Esophagus muscularis mucosa (tissue), 4 donors: ENCODE results near the gene ZSCAN10. TPM values are rescaled to one million over a fixed set of nuclear protein-coding genes. Genes with fewer than 3 reads are reported as not detected.
"Not testable (repeated sequence)": the region's sequence is repeated elsewhere in the genome, so short reads cannot be mapped to it uniquely, and the experiment has no call there.

Experiments used
- DNase-seq: peaks from one replicate; pipeline ENCODE4 v3.0.0-alpha.2; 2017; ENCODE audit errors: extremely low spot score
- H3K27ac ChIP-seq, 4 donors: fragments of 200-600 bp; sonication (generic); replicated peaks in 1 of 4; 1 replicate in 3 of 4; 2 replicates in 1 of 4; pipeline ENCODE4 v1.5.1; 2016 to 2019; ENCODE audit warnings: mild to moderate bottlenecking in 1 of 4
- H3K27me3 ChIP-seq, 4 donors: fragments of 200-600 bp; sonication (generic); one replicate each; pipeline versions ENCODE4 v1.5.1 to v1.6.0; 2016 to 2019
- H3K36me3 ChIP-seq, 4 donors: fragments of 200-600 bp; sonication (generic); one replicate each; pipeline ENCODE4 v1.5.1; 2016 to 2019
- H3K4me1 ChIP-seq, 4 donors: fragments of 200-600 bp; sonication (generic); one replicate each; pipeline ENCODE4 v1.5.1; 2016 to 2019
- H3K4me3 ChIP-seq, 4 donors: fragments of 200-600 bp; sonication (generic); 1 replicate in 2 of 4; 2 replicates in 2 of 4; pipeline ENCODE4 v1.5.1; 2016 to 2019; ENCODE audit warnings: mild to moderate bottlenecking in 4 of 4, moderate library complexity in 1 of 4
- H3K9me3 ChIP-seq, 4 donors: fragments of 200-600 bp; sonication (generic); 1 replicate in 3 of 4; 2 replicates in 1 of 4; pipeline ENCODE4 v1.5.1; 2016 to 2019
- EP300 ChIP-seq: sonication (generic); formaldehyde crosslinking; IDR thresholded peaks from one replicate; pipeline ENCODE4 v1.6.1; 2017; ENCODE audit warnings: antibody characterized with exemption
- POLR2A ChIP-seq: fragments of 450-650 bp; IDR thresholded peaks from one replicate; pipeline ENCODE4 v1.6.1; 2017; ENCODE audit warnings: antibody characterized with exemption, moderate library complexity, mild to moderate bottlenecking, low read depth
- POLR2AphosphoS5 ChIP-seq, 2 donors: sonication (generic); formaldehyde crosslinking; IDR thresholded peaks; one replicate each; pipeline ENCODE4 v1.6.1; 2017; ENCODE audit warnings: antibody characterized with exemption in 2 of 2
- WGBS: methylation state at CpG from one replicate; pipeline ENCODE4 v1.1.5; 2018; 5-methylcytosine and 5-hydroxymethylcytosine counted together
- intact Hi-C: fragments of 100-400 bp; cut with DNase I; formaldehyde crosslinking; loops from one replicate; pipeline ENCODE4 v1.15.1; 2023
- total RNA-seq, 4 donors: library from RNA; depleted of rRNA; stranded (reverse); fragments of >200 nt; gene quantifications; one replicate each; pipeline versions ENCODE4 v1.1.0 to v1.2.1, GENCODE V29; 2016
- TF ChIP-seq, protein P1 (sequence below), 3 experiments: fragments of 200-600 bp in 2 of 3; fragments of 450-650 bp in 1 of 3; sonication (generic) in 2 of 3; IDR thresholded peaks; one replicate each; pipeline ENCODE4 v1.5.1; 2017 to 2019; ENCODE audit warnings: antibody characterized with exemption in 3 of 3, mild to moderate bottlenecking in 2 of 3, moderate library complexity in 1 of 3

Gene ZSCAN10
- total RNA-seq, 4 donors from 2014 or later = not detected

DNA sequence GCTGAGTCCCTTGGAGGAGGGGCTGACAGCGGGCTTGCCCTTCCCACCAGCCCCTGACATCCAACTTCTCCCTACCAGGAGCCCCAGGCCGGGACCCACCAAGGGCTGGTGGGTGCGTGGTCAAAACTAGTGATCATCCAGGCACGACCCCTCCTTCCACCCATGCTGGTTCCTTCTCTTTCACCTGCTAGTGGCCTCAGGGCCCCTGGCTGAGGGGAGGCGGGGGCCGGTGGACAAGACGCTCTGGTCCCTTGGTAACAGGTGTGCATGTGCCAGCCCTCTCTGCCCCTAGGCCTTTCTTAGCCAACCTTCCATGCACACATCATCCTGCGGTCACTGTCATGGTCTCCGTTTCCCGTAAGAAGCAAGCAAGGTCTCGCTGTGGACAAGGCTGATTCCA lies 44.1 kb upstream of the ZSCAN10 start:
- peaks cover 0 to 16% (median 3%) of the 10 kb centered on the region in 4 donors for H3K4me1 ChIP-seq
- H3K9me3 ChIP-seq = no peaks in the 10 kb centered on the region
- no peak for TF ChIP-seq EP300
- TF ChIP-seq POLR2AphosphoS5 (IDR thresholded peaks at IDR 0.05) = no peak
- TF ChIP-seq POLR2A = no peak
- TF ChIP-seq, protein P1, sequence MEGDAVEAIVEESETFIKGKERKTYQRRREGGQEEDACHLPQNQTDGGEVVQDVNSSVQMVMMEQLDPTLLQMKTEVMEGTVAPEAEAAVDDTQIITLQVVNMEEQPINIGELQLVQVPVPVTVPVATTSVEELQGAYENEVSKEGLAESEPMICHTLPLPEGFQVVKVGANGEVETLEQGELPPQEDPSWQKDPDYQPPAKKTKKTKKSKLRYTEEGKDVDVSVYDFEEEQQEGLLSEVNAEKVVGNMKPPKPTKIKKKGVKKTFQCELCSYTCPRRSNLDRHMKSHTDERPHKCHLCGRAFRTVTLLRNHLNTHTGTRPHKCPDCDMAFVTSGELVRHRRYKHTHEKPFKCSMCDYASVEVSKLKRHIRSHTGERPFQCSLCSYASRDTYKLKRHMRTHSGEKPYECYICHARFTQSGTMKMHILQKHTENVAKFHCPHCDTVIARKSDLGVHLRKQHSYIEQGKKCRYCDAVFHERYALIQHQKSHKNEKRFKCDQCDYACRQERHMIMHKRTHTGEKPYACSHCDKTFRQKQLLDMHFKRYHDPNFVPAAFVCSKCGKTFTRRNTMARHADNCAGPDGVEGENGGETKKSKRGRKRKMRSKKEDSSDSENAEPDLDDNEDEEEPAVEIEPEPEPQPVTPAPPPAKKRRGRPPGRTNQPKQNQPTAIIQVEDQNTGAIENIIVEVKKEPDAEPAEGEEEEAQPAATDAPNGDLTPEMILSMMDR (IDR thresholded peaks at IDR 0.05) = no peak
- intact Hi-C loops = no loop called here
- H3K27ac ChIP-seq = no peak overlapping the region
- 100% methylated on average over 2 of the region's 11 CpGs for WGBS
- no peak for DNase-seq
- no peak overlapping the region for H3K4me3 ChIP-seq
- H3K27me3 ChIP-seq = no peaks in the 10 kb centered on the region
- peaks cover 24 to 51% (median 46%) of the 10 kb centered on the region in 4 donors for H3K36me3 ChIP-seq

DNA sequence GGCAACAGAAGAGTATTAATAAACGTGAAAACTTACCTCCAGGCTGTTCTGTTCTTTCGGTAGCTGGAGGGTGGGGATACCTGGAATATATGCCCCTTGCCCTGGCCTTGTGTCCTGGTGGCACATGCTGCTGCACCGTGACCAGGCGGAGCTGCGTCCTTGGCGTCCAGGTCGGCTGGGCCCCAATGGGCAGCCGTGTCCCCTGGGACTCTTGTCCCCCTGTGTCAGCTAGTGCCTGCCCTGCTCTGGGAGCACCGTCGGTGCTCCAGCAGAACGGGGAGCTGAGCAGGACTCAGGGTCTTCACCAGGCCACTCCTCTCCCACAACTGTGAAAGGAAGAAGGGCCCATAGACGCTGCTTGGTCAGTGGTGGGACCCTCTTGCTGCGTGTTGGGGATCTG lies 43.7 kb upstream of the ZSCAN10 start:
- TF ChIP-seq POLR2A = no peak
- TF ChIP-seq, protein P1 (IDR thresholded peaks at IDR 0.05) = no peak
- intact Hi-C loops = no loop called here
- no peak overlapping the region for H3K27ac ChIP-seq
- no peaks in the 10 kb centered on the region for H3K27me3 ChIP-seq
- no peaks in the 10 kb centered on the region for H3K9me3 ChIP-seq
- DNase-seq = no peak
- H3K4me3 ChIP-seq = no peak overlapping the region
- WGBS = 83% methylated on average over 5 of the region's 13 CpGs
- peaks cover 24 to 55% (median 50%) of the 10 kb centered on the region in 4 donors for H3K36me3 ChIP-seq
- peaks cover 0 to 16% (median 3%) of the 10 kb centered on the region in 4 donors for H3K4me1 ChIP-seq

DNA sequence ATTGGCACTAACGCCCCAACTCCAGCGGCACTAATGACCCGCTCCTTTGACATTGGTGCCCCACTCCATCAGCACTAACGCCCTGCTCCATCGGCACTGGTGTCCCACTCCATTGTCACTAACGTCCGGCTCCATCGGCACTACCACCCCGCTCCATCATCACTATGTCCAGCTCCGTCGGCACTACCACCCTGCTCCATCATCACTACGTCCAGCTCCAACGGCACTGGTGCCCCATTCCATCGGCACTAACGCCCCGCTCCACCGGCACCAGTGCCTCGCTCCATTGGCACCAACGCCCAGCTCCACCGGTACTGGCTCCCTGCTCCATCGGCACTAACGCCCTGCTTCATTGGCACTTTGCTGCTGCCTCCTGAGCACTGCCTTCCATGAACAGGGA lies 43.2 kb upstream of the ZSCAN10 start:
- intact Hi-C loops = no loop called here

DNA sequence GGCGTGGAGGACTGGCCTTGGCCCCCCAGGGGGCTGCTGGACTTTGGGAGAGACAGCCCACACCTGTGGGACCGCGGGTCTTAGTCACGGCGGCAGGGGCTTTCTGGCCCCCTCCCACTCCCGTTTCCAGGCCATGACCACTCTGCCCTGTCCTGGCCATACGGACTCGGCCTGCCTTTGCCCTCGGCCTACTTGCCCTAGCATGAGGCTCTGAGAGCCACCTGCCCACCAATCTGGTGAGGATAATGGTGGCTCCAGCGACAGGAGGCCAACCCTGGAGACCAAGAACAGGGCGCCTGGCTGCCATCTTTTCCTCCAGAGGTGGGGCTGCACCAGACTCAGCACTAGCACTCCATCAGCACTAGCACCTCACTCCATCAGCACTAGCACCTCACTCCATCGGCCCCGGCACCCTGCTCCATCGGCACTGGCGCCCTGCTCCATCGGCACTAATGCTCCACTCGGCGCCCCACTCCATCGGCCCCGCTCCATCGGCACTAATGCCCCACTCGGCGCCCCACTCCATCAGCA lies 42.8 kb upstream of the ZSCAN10 start:
- peaks cover 24 to 63% (median 56%) of the 10 kb centered on the region in 4 donors for H3K36me3 ChIP-seq

More for the DNA sequence above, 43.2 kb upstream of the ZSCAN10 start:
- Histone ChIP-seq H3K36me3 (peaks cover 24 to 59% (median 54%) of the 10 kb centered on the region in 4 donors), H3K27ac (no peak overlapping the region), H3K9me3 (no peaks in the 10 kb centered on the region), H3K4me1 (peaks cover 0 to 16% (median 4%) of the 10 kb centered on the region in 4 donors), H3K27me3 (no peaks in the 10 kb centered on the region), H3K4me3 (no peak overlapping the region)
- TF ChIP-seq POLR2A = no peak
- no peak for TF ChIP-seq POLR2AphosphoS5 (IDR thresholded peaks at IDR 0.05)
- DNase-seq = no peak
- 91% methylated on average over 22 of the region's 22 CpGs for WGBS

DNA sequence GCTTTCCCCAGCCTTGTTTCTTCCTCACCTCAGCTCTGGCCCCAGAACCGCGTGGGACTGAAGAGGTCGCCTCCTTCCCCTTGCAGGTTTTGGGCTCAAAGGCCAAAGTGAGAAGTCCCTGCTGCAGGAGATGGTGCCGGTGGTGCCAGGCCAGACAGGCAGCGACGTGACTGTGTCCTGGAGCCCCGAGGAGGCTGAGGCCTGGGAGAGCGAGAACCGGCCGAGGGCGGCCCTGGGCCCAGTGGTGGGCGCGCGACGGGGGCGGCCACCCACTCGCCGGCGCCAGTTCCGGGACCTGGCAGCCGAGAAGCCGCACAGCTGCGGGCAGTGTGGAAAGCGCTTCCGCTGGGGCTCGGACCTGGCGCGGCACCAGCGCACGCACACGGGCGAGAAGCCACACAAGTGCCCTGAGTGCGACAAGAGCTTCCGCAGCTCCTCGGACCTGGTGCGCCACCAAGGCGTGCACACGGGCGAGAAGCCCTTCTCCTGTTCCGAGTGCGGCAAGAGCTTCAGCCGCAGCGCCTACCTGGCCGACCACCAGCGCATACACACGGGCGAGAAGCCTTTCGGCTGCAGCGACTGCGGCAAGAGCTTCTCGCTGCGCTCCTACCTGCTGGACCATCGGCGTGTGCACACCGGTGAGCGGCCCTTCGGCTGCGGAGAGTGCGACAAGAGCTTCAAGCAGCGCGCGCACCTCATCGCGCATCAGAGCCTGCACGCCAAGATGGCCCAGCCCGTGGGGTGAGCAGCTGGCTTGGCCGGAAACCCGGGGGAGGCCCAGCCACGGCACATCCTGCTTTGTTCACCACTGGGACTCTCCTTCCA lies 41.7 kb upstream of the ZSCAN10 start:
- TF ChIP-seq POLR2A = no peak
- TF ChIP-seq EP300 = no peak
- TF ChIP-seq, protein P1 (IDR thresholded peaks at IDR 0.05) = no peak
- TF ChIP-seq POLR2AphosphoS5 (IDR thresholded peaks at IDR 0.05) = no peak
- Histone ChIP-seq H3K27me3 (no peaks in the 10 kb centered on the region), H3K36me3 (peaks cover 24 to 63% (median 56%) of the 10 kb centered on the region in 4 donors), H3K9me3 (no peaks in the 10 kb centered on the region), H3K4me3 (no peak overlapping the region), H3K27ac (no peak overlapping the region), H3K4me1 (peaks cover 7 to 25% (median 16%) of the 10 kb centered on the region in 4 donors)
- intact Hi-C loops = no loop called here
- WGBS = 93% methylated on average over 51 of the region's 69 CpGs
- DNase-seq = no peak

More for the DNA sequence above, 42.8 kb upstream of the ZSCAN10 start:
- Histone ChIP-seq H3K9me3 (no peaks in the 10 kb centered on the region), H3K27ac (no peak overlapping the region), H3K4me3 (no peak overlapping the region), H3K27me3 (no peaks in the 10 kb centered on the region), H3K4me1 (peaks cover 0 to 16% (median 8%) of the 10 kb centered on the region in 4 donors)
- no peak for TF ChIP-seq EP300
- TF ChIP-seq POLR2A = no peak
- TF ChIP-seq, protein P1 (IDR thresholded peaks at IDR 0.05) = no peak
- TF ChIP-seq POLR2AphosphoS5 (IDR thresholded peaks at IDR 0.05) = no peak
- intact Hi-C loops = no loop called here
- no peak for DNase-seq
- 94% methylated on average over 18 of the region's 23 CpGs for WGBS

DNA sequence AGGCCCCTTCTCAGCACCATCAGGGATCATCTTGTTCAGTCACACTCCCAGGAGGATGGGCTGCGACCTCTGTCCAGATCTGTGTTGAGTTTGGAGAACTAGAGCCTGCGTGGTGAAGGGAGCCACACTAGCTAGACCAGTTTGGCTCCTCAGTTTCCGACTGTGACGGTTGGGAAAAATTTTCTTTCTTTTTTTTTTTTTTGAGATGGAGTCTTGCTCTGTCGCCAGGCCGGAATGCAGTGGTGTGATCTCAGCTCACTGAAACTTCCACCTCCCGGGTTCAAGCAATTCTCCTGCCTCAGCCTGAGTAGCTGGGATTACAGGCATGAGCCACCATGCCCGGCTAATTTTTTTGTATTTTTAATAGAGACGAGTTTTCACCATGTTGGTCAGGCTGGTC lies 40.5 kb upstream of the ZSCAN10 start:
- 89% methylated on average over 9 of the region's 9 CpGs for WGBS
- H3K36me3 ChIP-seq = peaks cover 24 to 63% (median 56%) of the 10 kb centered on the region in 4 donors
- H3K9me3 ChIP-seq, DNase-seq, intact Hi-C loops, H3K4me3 ChIP-seq, H3K27ac ChIP-seq, H3K27me3 ChIP-seq: not testable (repeated sequence)
- H3K4me1 ChIP-seq = peaks cover 10 to 27% (median 21%) of the 10 kb centered on the region in 4 donors
